WTC11 (cell line): ENCODE measurements around the gene ERP29. TPM values are rescaled to one million over a fixed set of nuclear protein-coding genes. Genes with fewer than 3 reads are reported as not detected.

Source experiments
- ATAC-seq: fragments of 200-7000 bp; cut with Tn5 transposase; 2 replicates; pipeline ENCODE4 v1.10.0; 2021; ENCODE audit warnings: mild to moderate bottlenecking, moderate library complexity
- CTCF ChIA-PET: fragments of 300-600 bp; sonication (Branson Sonifier 250); formaldehyde crosslinking; loops from one replicate; lab custom pipeline; 2021; ENCODE audit warnings: antibody characterized with exemption; lab: Charles Lee
- POLR2A ChIA-PET: fragments of 350-600 bp; sonication (Branson Sonifier 250); formaldehyde crosslinking; loops from one replicate; lab custom pipeline; 2021; ENCODE audit warnings: antibody characterized with exemption; lab: Charles Lee
- DNase-seq: peaks from one replicate; pipeline ENCODE4 v3.0.0; 2021; ENCODE audit warnings: low spot score
- H3K27ac Mint-ChIP-seq: 2 replicates; pipeline ENCODE4 v1.8.0; 2021; ENCODE audit warnings: mixed read lengths
- H3K27me3 Mint-ChIP-seq: 2 replicates; pipeline ENCODE4 v1.8.0; 2021; ENCODE audit warnings: low read depth, mild to moderate bottlenecking, moderate library complexity, mixed read lengths
- H3K36me3 Mint-ChIP-seq: 2 replicates; pipeline ENCODE4 v1.8.0; 2021; ENCODE audit warnings: mixed read lengths
- H3K4me1 Mint-ChIP-seq: 2 replicates; pipeline ENCODE4 v1.8.0; 2022; ENCODE audit warnings: mixed read lengths
- H3K4me3 Mint-ChIP-seq: 2 replicates; pipeline ENCODE4 v1.8.0; 2021; ENCODE audit warnings: mild to moderate bottlenecking, moderate library complexity, mixed read lengths
- H3K9me3 Mint-ChIP-seq: 2 replicates; pipeline ENCODE4 v1.8.0; 2021; ENCODE audit warnings: mixed read lengths
- FOXK1 ChIP-seq: sonication (generic); formaldehyde crosslinking; IDR thresholded peaks from 2 replicates; pipeline ENCODE4 v1.8.0; 2022; ENCODE audit warnings: mild to moderate bottlenecking, moderate library complexity, missing genetic modification reagents
- FOXP1 ChIP-seq: sonication (generic); formaldehyde crosslinking; IDR thresholded peaks from 2 replicates; pipeline ENCODE4 v1.8.0; 2022; ENCODE audit warnings: missing genetic modification reagents, mild to moderate bottlenecking, moderate library complexity, borderline replicate concordance
- GABPB1 ChIP-seq: sonication (generic); formaldehyde crosslinking; IDR thresholded peaks from 2 replicates; pipeline ENCODE4 v1.8.1; 2023; ENCODE audit warnings: mild to moderate bottlenecking, missing genetic modification reagents
- GRHL2 ChIP-seq: fragments of 250-450 bp; sonication (Bioruptor Pico); IDR thresholded peaks from 2 replicates; pipeline ENCODE4 v1.8.0; 2022; ENCODE audit warnings: mild to moderate bottlenecking, moderate library complexity; ENCODE audit not compliant: insufficient replicate concordance, severe bottlenecking
- HMGA2 ChIP-seq: fragments of 250-450 bp; sonication (Bioruptor Pico); IDR thresholded peaks from 2 replicates; pipeline ENCODE4 v1.4.0; 2021; ENCODE audit warnings: mild to moderate bottlenecking, moderate library complexity
- JAZF1 ChIP-seq: fragments of 250-450 bp; sonication (Bioruptor Pico); IDR thresholded peaks from 2 replicates; pipeline ENCODE4 v1.9.0; 2021; ENCODE audit warnings: moderate library complexity, mild to moderate bottlenecking, inconsistent platforms
- NFE2L1 ChIP-seq: sonication (generic); formaldehyde crosslinking; IDR thresholded peaks from 2 replicates; pipeline ENCODE4 v1.8.1; 2023; ENCODE audit warnings: missing genetic modification reagents
- NR1H2 ChIP-seq: sonication (generic); formaldehyde crosslinking; IDR thresholded peaks from 2 replicates; pipeline ENCODE4 v1.9.0; 2021; ENCODE audit warnings: mild to moderate bottlenecking, moderate library complexity, missing genetic modification reagents
- RORB ChIP-seq: fragments of 250-450 bp; sonication (Bioruptor Pico); IDR thresholded peaks from 2 replicates; pipeline ENCODE4 v1.9.0; 2021; ENCODE audit warnings: mild to moderate bottlenecking
- SP1 ChIP-seq: sonication (generic); formaldehyde crosslinking; conservative IDR thresholded peaks from 2 replicates; pipeline ENCODE4 v1.8.1; 2022; ENCODE audit warnings: missing genetic modification reagents
- TEAD1 ChIP-seq: sonication (generic); formaldehyde crosslinking; IDR thresholded peaks from 2 replicates; pipeline ENCODE4 v1.8.0; 2022; ENCODE audit warnings: mild to moderate bottlenecking, missing genetic modification reagents
- ZBTB21 ChIP-seq: sonication (generic); formaldehyde crosslinking; IDR thresholded peaks from 2 replicates; pipeline ENCODE4 v1.8.1; 2023; ENCODE audit warnings: mild to moderate bottlenecking, missing genetic modification reagents, borderline replicate concordance
- ZNF232 ChIP-seq: sonication (generic); formaldehyde crosslinking; IDR thresholded peaks from 2 replicates; pipeline ENCODE4 v1.8.0; 2022; ENCODE audit warnings: mild to moderate bottlenecking, missing genetic modification reagents
- ZNF317 ChIP-seq: sonication (generic); formaldehyde crosslinking; IDR thresholded peaks from 2 replicates; pipeline ENCODE4 v1.8.1; 2023; ENCODE audit warnings: low read depth, mild to moderate bottlenecking, moderate library complexity, missing genetic modification reagents, borderline replicate concordance
- total RNA-seq: library from RNA; stranded (reverse); gene quantifications from 3 replicates; pipeline ENCODE4 v1.2.3, GENCODE V29; 2021
- TF ChIP-seq, protein P1 (sequence below): fragments of 200-600 bp; IDR thresholded peaks from 2 replicates; pipeline ENCODE4 v1.8.0; 2022; ENCODE audit warnings: antibody characterized with exemption
- TF ChIP-seq, protein P2 (sequence below): sonication (generic); formaldehyde crosslinking; IDR thresholded peaks from 2 replicates; pipeline ENCODE4 v1.8.1; 2022; ENCODE audit warnings: low read depth, mild to moderate bottlenecking, moderate library complexity, missing genetic modification reagents, borderline replicate concordance
- TF ChIP-seq, protein P3 (sequence below): fragments of 250-450 bp; sonication (Bioruptor Pico); IDR thresholded peaks from 2 replicates; pipeline ENCODE4 v1.9.0; 2021; ENCODE audit warnings: mild to moderate bottlenecking
- TF ChIP-seq, protein P4 (sequence below): sonication (generic); formaldehyde crosslinking; IDR thresholded peaks from 2 replicates; pipeline ENCODE4 v1.8.0; 2022; ENCODE audit warnings: mild to moderate bottlenecking, missing genetic modification reagents
- TF ChIP-seq, protein P5 (sequence below): fragments of 250-450 bp; sonication (Bioruptor Pico); conservative IDR thresholded peaks from 2 replicates; pipeline ENCODE4 v1.9.0; 2021; ENCODE audit warnings: mild to moderate bottlenecking
- TF ChIP-seq, protein P6 (sequence below): sonication (generic); formaldehyde crosslinking; conservative IDR thresholded peaks from 2 replicates; pipeline ENCODE4 v1.8.1; 2023; ENCODE audit warnings: mild to moderate bottlenecking, low read depth, missing genetic modification reagents, moderate library complexity
- TF ChIP-seq, protein P7 (sequence below): sonication (generic); formaldehyde crosslinking; IDR thresholded peaks from 2 replicates; pipeline ENCODE4 v1.8.1; 2023; ENCODE audit warnings: mild to moderate bottlenecking, missing genetic modification reagents, borderline replicate concordance

The ERP29 gene
- total RNA-seq, 1 experiment from 2014 or later, result 162 TPM

DNA sequence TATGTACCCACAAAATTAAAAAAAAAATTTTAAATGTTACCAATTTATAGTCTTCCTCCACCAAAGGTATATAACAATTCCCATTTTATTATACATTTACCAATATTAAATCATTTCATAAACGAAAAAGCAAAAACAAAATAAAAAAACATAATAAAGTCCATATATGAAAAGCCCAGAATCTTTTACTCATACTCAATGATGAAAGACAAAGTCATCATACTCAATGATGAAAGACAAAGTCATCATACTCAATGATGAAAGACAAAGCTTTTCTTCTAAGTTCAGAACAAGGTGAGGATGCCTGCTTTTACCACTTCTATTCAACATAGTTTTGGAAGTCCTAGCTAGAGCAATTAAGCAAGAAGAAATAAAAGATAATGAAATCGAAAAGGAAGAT is 28.4 kb upstream of the ERP29 start:
- Mint-ChIP-seq H3K27ac (no peak overlapping the region), H3K4me1 (no peaks in the 10 kb centered on the region), H3K36me3 (peaks cover 3% of the 10 kb centered on the region; the same call in 1 of the 2 replicates), H3K4me3 (no peak overlapping the region), H3K9me3 (no peaks in the 10 kb centered on the region; the same call in 1 of the 2 replicates), H3K27me3 (no peaks in the 10 kb centered on the region)
- TF ChIP-seq ZNF317 (CRISPR knock-in tag) (no peak), ZBTB21 (CRISPR knock-in tag) (no peak), FOXK1 (no peak), GABPB1 (CRISPR knock-in tag) (no peak), HMGA2 (CRISPR knock-in tag) (no peak), TEAD1 (no peak), NFE2L1 (no peak), GRHL2 (CRISPR knock-in tag) (no peak)
- TF ChIP-seq, protein P1, sequence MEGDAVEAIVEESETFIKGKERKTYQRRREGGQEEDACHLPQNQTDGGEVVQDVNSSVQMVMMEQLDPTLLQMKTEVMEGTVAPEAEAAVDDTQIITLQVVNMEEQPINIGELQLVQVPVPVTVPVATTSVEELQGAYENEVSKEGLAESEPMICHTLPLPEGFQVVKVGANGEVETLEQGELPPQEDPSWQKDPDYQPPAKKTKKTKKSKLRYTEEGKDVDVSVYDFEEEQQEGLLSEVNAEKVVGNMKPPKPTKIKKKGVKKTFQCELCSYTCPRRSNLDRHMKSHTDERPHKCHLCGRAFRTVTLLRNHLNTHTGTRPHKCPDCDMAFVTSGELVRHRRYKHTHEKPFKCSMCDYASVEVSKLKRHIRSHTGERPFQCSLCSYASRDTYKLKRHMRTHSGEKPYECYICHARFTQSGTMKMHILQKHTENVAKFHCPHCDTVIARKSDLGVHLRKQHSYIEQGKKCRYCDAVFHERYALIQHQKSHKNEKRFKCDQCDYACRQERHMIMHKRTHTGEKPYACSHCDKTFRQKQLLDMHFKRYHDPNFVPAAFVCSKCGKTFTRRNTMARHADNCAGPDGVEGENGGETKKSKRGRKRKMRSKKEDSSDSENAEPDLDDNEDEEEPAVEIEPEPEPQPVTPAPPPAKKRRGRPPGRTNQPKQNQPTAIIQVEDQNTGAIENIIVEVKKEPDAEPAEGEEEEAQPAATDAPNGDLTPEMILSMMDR, result no peak
- TF ChIP-seq, protein P2, sequence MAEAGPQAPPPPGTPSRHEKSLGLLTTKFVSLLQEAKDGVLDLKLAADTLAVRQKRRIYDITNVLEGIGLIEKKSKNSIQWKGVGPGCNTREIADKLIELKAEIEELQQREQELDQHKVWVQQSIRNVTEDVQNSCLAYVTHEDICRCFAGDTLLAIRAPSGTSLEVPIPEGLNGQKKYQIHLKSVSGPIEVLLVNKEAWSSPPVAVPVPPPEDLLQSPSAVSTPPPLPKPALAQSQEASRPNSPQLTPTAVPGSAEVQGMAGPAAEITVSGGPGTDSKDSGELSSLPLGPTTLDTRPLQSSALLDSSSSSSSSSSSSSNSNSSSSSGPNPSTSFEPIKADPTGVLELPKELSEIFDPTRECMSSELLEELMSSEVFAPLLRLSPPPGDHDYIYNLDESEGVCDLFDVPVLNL (CRISPR knock-in tag), result no peak
- TF ChIP-seq, protein P3, sequence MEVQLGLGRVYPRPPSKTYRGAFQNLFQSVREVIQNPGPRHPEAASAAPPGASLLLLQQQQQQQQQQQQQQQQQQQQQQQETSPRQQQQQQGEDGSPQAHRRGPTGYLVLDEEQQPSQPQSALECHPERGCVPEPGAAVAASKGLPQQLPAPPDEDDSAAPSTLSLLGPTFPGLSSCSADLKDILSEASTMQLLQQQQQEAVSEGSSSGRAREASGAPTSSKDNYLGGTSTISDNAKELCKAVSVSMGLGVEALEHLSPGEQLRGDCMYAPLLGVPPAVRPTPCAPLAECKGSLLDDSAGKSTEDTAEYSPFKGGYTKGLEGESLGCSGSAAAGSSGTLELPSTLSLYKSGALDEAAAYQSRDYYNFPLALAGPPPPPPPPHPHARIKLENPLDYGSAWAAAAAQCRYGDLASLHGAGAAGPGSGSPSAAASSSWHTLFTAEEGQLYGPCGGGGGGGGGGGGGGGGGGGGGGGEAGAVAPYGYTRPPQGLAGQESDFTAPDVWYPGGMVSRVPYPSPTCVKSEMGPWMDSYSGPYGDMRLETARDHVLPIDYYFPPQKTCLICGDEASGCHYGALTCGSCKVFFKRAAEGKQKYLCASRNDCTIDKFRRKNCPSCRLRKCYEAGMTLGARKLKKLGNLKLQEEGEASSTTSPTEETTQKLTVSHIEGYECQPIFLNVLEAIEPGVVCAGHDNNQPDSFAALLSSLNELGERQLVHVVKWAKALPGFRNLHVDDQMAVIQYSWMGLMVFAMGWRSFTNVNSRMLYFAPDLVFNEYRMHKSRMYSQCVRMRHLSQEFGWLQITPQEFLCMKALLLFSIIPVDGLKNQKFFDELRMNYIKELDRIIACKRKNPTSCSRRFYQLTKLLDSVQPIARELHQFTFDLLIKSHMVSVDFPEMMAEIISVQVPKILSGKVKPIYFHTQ, result no peak
- POLR2A ChIA-PET, result no interaction called here
- DNase-seq (no peak), ATAC-seq (no peak)
- CTCF ChIA-PET, result no interaction called here

DNA sequence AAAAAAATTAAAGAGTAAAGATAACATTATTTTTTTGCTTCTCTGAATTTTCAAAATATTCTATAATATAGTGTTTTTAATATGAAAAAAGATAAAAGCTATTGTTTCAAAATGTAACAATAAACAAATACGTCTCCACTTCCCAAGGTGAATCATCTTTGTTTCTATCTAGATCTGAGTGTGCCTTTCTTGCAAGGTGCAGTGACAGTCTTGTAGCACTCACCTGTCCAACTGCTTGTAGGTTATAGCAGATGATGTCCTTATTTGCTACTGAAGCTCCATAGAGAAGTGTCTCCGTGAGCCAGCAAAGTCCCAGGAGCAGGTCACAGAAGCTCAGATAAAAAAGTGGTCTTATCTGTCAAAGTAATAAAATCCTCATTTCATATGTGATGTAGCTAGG is 21.7 kb upstream of the ERP29 start:
- ChIA-PET CTCF (no interaction called here), POLR2A (interaction anchor here (0.6 kb wide), 1 partner anchor 28 kb away, joined by 3 read pairs; no protein-coding TSS in a partner anchor)
- ATAC-seq (no peak), DNase-seq (no peak)
- Mint-ChIP-seq H3K9me3 (no peaks in the 10 kb centered on the region; the same call in 1 of the 2 replicates), H3K4me3 (no peak overlapping the region), H3K27me3 (no peaks in the 10 kb centered on the region), H3K27ac (no peak overlapping the region; the same call in 1 of the 2 replicates), H3K36me3 (peaks cover 3% of the 10 kb centered on the region; the same call in 1 of the 2 replicates), H3K4me1 (peaks cover 9% of the 10 kb centered on the region)
- TF ChIP-seq SP1 (CRISPR knock-in tag) (no peak), ZNF232 (CRISPR knock-in tag) (no peak), RORB (CRISPR knock-in tag) (no peak), FOXP1 (CRISPR knock-in tag) (no peak), NR1H2 (CRISPR knock-in tag) (no peak), JAZF1 (CRISPR knock-in tag) (no peak)
- TF ChIP-seq, protein P4, sequence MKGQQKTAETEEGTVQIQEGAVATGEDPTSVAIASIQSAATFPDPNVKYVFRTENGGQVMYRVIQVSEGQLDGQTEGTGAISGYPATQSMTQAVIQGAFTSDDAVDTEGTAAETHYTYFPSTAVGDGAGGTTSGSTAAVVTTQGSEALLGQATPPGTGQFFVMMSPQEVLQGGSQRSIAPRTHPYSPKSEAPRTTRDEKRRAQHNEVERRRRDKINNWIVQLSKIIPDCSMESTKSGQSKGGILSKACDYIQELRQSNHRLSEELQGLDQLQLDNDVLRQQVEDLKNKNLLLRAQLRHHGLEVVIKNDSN, result no peak
- TF ChIP-seq, protein P5, sequence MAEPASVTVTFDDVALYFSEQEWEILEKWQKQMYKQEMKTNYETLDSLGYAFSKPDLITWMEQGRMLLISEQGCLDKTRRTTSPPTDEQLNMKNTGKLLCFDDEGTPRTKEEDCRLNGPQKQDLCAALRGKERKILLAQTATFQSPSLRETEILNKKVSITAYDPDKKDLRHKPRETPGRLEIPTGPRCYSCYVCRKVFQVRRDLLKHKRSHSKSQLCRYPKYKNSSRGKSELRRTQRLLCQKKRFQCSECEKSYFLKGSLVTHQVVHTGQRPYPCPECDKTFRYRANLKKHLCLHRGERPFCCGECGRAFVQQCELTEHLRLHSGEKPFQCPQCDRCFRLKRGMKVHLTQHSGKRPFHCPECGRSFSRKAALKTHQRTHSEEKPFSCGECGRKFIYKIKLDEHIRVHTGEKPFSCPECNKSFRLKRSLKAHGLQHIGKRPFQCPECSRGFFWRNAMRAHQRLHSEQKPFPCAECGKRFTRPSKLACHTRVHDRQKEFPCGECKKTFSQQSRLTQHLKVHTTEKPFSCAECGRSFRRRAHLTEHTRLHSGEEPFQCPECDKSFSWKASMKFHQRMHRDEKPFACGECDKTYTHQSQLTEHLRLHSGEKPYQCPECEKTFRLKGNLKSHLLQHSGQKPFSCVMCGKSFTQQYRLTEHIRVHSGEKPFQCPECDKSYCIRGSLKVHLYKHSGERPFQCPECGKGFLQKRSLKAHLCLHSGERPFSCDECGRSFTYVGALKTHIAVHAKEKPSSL, result no peak
- TF ChIP-seq, protein P6, sequence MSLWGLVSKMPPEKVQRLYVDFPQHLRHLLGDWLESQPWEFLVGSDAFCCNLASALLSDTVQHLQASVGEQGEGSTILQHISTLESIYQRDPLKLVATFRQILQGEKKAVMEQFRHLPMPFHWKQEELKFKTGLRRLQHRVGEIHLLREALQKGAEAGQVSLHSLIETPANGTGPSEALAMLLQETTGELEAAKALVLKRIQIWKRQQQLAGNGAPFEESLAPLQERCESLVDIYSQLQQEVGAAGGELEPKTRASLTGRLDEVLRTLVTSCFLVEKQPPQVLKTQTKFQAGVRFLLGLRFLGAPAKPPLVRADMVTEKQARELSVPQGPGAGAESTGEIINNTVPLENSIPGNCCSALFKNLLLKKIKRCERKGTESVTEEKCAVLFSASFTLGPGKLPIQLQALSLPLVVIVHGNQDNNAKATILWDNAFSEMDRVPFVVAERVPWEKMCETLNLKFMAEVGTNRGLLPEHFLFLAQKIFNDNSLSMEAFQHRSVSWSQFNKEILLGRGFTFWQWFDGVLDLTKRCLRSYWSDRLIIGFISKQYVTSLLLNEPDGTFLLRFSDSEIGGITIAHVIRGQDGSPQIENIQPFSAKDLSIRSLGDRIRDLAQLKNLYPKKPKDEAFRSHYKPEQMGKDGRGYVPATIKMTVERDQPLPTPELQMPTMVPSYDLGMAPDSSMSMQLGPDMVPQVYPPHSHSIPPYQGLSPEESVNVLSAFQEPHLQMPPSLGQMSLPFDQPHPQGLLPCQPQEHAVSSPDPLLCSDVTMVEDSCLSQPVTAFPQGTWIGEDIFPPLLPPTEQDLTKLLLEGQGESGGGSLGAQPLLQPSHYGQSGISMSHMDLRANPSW (CRISPR knock-in tag), result no peak
- TF ChIP-seq, protein P7, sequence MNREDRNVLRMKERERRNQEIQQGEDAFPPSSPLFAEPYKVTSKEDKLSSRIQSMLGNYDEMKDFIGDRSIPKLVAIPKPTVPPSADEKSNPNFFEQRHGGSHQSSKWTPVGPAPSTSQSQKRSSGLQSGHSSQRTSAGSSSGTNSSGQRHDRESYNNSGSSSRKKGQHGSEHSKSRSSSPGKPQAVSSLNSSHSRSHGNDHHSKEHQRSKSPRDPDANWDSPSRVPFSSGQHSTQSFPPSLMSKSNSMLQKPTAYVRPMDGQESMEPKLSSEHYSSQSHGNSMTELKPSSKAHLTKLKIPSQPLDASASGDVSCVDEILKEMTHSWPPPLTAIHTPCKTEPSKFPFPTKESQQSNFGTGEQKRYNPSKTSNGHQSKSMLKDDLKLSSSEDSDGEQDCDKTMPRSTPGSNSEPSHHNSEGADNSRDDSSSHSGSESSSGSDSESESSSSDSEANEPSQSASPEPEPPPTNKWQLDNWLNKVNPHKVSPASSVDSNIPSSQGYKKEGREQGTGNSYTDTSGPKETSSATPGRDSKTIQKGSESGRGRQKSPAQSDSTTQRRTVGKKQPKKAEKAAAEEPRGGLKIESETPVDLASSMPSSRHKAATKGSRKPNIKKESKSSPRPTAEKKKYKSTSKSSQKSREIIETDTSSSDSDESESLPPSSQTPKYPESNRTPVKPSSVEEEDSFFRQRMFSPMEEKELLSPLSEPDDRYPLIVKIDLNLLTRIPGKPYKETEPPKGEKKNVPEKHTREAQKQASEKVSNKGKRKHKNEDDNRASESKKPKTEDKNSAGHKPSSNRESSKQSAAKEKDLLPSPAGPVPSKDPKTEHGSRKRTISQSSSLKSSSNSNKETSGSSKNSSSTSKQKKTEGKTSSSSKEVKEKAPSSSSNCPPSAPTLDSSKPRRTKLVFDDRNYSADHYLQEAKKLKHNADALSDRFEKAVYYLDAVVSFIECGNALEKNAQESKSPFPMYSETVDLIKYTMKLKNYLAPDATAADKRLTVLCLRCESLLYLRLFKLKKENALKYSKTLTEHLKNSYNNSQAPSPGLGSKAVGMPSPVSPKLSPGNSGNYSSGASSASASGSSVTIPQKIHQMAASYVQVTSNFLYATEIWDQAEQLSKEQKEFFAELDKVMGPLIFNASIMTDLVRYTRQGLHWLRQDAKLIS (CRISPR knock-in tag), result no peak
